ENCODE measurements around the gene NPAT. TPM values are rescaled to one million over a fixed set of nuclear protein-coding genes. Genes with fewer than 3 reads are reported as not detected.
A peak's percentile ranks its signal among the peaks of the same experiment; 100 is the strongest.

NPAT gene
- total and polyA plus RNA-seq, 10 of the 15 experiments (the other 5 are each of a cell fraction or from before 2014, with no cell fraction given): 7.5 to 32.8 (median 20.1) TPM

DNA sequence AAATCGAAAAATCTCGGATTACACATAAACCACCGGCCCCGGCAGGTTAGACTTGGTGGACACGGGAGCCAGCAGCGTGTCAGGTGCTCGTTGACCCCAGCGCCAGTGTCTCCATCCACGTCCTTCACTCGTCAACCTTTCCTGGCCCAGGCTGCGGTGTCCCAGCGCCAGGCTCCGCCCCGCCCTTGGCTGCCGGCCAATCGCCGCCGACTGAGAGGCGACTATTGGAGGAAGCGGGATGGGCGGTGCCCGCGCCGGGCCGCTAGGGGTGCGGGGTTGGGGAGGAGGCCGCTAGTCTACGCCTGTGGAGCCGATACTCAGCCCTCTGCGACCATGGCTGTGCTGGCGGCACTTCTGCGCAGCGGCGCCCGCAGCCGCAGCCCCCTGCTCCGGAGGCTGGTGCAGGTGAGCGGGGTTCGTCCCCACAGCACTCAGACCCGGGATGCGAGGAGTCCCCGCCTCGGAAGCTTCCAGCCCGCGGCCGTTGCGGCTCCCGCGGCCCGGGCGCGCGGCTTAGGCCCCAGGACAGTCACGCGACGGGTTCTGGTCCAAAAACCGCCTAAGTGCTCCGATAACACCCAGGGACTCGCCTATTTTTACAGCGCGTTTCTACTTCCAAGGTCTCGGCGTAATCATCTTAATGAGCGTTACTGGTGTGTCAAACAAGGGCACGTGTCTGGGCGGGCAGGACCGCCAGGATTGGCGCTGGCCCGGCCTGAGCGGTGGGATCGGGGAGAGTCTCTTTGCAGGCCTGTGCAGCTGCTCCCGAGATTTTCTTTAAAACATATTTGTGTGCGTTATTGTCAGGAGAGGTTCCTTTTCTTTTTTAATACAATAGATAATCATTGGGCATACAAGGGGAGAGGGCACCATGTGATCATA lies 100.9 kb downstream of the NPAT start, which contains the start of gene ACAT1 (continued):
- TF ChIP-seq, protein P1, sequence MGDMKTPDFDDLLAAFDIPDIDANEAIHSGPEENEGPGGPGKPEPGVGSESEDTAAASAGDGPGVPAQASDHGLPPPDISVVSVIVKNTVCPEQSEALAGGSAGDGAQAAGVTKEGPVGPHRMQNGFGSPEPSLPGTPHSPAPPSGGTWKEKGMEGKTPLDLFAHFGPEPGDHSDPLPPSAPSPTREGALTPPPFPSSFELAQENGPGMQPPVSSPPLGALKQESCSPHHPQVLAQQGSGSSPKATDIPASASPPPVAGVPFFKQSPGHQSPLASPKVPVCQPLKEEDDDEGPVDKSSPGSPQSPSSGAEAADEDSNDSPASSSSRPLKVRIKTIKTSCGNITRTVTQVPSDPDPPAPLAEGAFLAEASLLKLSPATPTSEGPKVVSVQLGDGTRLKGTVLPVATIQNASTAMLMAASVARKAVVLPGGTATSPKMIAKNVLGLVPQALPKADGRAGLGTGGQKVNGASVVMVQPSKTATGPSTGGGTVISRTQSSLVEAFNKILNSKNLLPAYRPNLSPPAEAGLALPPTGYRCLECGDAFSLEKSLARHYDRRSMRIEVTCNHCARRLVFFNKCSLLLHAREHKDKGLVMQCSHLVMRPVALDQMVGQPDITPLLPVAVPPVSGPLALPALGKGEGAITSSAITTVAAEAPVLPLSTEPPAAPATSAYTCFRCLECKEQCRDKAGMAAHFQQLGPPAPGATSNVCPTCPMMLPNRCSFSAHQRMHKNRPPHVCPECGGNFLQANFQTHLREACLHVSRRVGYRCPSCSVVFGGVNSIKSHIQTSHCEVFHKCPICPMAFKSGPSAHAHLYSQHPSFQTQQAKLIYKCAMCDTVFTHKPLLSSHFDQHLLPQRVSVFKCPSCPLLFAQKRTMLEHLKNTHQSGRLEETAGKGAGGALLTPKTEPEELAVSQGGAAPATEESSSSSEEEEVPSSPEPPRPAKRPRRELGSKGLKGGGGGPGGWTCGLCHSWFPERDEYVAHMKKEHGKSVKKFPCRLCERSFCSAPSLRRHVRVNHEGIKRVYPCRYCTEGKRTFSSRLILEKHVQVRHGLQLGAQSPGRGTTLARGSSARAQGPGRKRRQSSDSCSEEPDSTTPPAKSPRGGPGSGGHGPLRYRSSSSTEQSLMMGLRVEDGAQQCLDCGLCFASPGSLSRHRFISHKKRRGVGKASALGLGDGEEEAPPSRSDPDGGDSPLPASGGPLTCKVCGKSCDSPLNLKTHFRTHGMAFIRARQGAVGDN (IDR thresholded peaks at IDR 0.05): peak; percentile 71
- TF ChIP-seq YY1 (IDR thresholded peaks at IDR 0.05; ENCODE audit: low read depth, low read length) (peak; percentile 70; the same call in 1 of the 2 replicates), IKZF2 (IDR thresholded peaks at IDR 0.05) (peak in 1 of 2 experiments; percentile 21; a peak in 1 of 4 replicates), GATAD2B (conservative IDR thresholded peaks at IDR 0.05; ENCODE audit: low read depth) (peak; percentile 65), BRCA1 (IDR thresholded peaks at IDR 0.05; ENCODE audit: low read depth, low read length) (no peak), POU2F2 (IDR thresholded peaks at IDR 0.05; ENCODE audit: borderline replicate concordance, low read depth, low read length) (peak; percentile 72; the same call in 2 of the 3 replicates), ZNF622 (IDR thresholded peaks at IDR 0.05) (no peak), CBX3 (IDR thresholded peaks at IDR 0.05; ENCODE audit: borderline replicate concordance, low read depth) (no peak), NFYA (IDR thresholded peaks at IDR 0.05; ENCODE audit: borderline replicate concordance, low read depth, low read length) (no peak), JUNB (IDR thresholded peaks at IDR 0.05) (no peak), DPF2 (IDR thresholded peaks at IDR 0.05) (peak; percentile 65; the same call in 1 of the 2 replicates), HCFC1 (IDR thresholded peaks at IDR 0.05; ENCODE audit: low read length) (no peak; the same call in 1 of the 2 replicates), HDAC6 (IDR thresholded peaks at IDR 0.05; ENCODE audit: unreplicated experiment) (no peak), FOXK2 (IDR thresholded peaks at IDR 0.05) (no peak), EP300 (IDR thresholded peaks at IDR 0.05; ENCODE audit: borderline replicate concordance in 1 of 2, control insufficient read depth in 1 of 2, low read depth in 2 of 2, low read length in 2 of 2) (no peak), MTA2 (IDR thresholded peaks at IDR 0.05; ENCODE audit: low read depth) (no peak)
- TF ChIP-seq, protein P2, sequence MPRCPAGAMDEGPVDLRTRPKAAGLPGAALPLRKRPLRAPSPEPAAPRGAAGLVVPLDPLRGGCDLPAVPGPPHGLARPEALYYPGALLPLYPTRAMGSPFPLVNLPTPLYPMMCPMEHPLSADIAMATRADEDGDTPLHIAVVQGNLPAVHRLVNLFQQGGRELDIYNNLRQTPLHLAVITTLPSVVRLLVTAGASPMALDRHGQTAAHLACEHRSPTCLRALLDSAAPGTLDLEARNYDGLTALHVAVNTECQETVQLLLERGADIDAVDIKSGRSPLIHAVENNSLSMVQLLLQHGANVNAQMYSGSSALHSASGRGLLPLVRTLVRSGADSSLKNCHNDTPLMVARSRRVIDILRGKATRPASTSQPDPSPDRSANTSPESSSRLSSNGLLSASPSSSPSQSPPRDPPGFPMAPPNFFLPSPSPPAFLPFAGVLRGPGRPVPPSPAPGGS (IDR thresholded peaks at IDR 0.05; ENCODE audit: borderline replicate concordance, insufficient read depth, low read depth, low read length, poor library complexity, severe bottlenecking): no peak
- TF ChIP-seq, protein P3, sequence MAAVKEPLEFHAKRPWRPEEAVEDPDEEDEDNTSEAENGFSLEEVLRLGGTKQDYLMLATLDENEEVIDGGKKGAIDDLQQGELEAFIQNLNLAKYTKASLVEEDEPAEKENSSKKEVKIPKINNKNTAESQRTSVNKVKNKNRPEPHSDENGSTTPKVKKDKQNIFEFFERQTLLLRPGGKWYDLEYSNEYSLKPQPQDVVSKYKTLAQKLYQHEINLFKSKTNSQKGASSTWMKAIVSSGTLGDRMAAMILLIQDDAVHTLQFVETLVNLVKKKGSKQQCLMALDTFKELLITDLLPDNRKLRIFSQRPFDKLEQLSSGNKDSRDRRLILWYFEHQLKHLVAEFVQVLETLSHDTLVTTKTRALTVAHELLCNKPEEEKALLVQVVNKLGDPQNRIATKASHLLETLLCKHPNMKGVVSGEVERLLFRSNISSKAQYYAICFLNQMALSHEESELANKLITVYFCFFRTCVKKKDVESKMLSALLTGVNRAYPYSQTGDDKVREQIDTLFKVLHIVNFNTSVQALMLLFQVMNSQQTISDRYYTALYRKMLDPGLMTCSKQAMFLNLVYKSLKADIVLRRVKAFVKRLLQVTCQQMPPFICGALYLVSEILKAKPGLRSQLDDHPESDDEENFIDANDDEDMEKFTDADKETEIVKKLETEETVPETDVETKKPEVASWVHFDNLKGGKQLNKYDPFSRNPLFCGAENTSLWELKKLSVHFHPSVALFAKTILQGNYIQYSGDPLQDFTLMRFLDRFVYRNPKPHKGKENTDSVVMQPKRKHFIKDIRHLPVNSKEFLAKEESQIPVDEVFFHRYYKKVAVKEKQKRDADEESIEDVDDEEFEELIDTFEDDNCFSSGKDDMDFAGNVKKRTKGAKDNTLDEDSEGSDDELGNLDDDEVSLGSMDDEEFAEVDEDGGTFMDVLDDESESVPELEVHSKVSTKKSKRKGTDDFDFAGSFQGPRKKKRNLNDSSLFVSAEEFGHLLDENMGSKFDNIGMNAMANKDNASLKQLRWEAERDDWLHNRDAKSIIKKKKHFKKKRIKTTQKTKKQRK (IDR thresholded peaks at IDR 0.05; ENCODE audit: low read depth, low read length): no peak
- TF ChIP-seq, protein P4, sequence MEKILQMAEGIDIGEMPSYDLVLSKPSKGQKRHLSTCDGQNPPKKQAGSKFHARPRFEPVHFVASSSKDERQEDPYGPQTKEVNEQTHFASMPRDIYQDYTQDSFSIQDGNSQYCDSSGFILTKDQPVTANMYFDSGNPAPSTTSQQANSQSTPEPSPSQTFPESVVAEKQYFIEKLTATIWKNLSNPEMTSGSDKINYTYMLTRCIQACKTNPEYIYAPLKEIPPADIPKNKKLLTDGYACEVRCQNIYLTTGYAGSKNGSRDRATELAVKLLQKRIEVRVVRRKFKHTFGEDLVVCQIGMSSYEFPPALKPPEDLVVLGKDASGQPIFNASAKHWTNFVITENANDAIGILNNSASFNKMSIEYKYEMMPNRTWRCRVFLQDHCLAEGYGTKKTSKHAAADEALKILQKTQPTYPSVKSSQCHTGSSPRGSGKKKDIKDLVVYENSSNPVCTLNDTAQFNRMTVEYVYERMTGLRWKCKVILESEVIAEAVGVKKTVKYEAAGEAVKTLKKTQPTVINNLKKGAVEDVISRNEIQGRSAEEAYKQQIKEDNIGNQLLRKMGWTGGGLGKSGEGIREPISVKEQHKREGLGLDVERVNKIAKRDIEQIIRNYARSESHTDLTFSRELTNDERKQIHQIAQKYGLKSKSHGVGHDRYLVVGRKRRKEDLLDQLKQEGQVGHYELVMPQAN (conservative IDR thresholded peaks at IDR 0.05): peak; percentile 81
